Skeletal muscle tissue (tissue), 4 donors: Measurements from ENCODE around the gene ZNF701. TPM values are rescaled to one million over a fixed set of nuclear protein-coding genes. Genes with fewer than 3 reads are reported as not detected.
"Not testable (repeated sequence)": the region's sequence is repeated elsewhere in the genome, so short reads cannot be mapped to it uniquely, and the experiment has no call there.

Experiments
- H3K27ac ChIP-seq: one replicate; pipeline ENCODE4 v1.7.0; 2013; ENCODE audit warnings: mild to moderate bottlenecking, low read depth, low read length, inconsistent platforms
- H3K27me3 ChIP-seq, 3 donors: one replicate each; pipeline ENCODE4 v1.7.0; 2013; ENCODE audit warnings: low read length in 3 of 3; ENCODE audit not compliant: control insufficient read depth in 3 of 3, insufficient read depth in 3 of 3
- H3K36me3 ChIP-seq, 3 donors: one replicate each; pipeline ENCODE4 v1.7.0; 2013; ENCODE audit warnings: low read length in 3 of 3; ENCODE audit not compliant: control insufficient read depth in 3 of 3, insufficient read depth in 3 of 3
- H3K4me1 ChIP-seq, 3 donors: one replicate each; pipeline ENCODE4 v1.7.0; 2013; ENCODE audit warnings: low read length in 3 of 3, mild to moderate bottlenecking in 3 of 3; ENCODE audit not compliant: control insufficient read depth in 3 of 3, insufficient read depth in 3 of 3
- H3K4me3 ChIP-seq, 3 donors: one replicate each; pipeline ENCODE4 v1.7.0; 2013; ENCODE audit warnings: low read length in 3 of 3
- H3K9ac ChIP-seq, 3 donors: one replicate each; pipeline ENCODE4 v1.7.0; 2013; ENCODE audit warnings: low read length in 3 of 3, mild to moderate bottlenecking in 3 of 3, moderate library complexity in 2 of 3, low read depth in 1 of 3
- H3K9me3 ChIP-seq, 3 donors: one replicate each; pipeline ENCODE4 v1.7.0; 2013; ENCODE audit warnings: low read length in 3 of 3; ENCODE audit not compliant: control insufficient read depth in 3 of 3
- total RNA-seq: library from RNA; depleted of rRNA; stranded (reverse); fragments of >200 nt; gene quantifications from one replicate; pipeline ENCODE4 v1.2.3, GENCODE V29; 2014
- donor health status: Osteomylitis.

Gene ZNF701
- total RNA-seq, 1 donor from 2014 or later, result 20.9 TPM

GRCh38 chr19:52599241-52599640 is 29.2 kb downstream of the ZNF701 start:
- Histone ChIP-seq H3K4me3 (no peak overlapping the region), H3K27me3 (no peaks in the 10 kb centered on the region), H3K4me1 (peaks cover 7 to 14% (median 13%) of the 10 kb centered on the region in 3 donors), H3K27ac (no peak overlapping the region), H3K9ac (no peak overlapping the region), H3K9me3 (no peaks in the 10 kb centered on the region), H3K36me3 (peaks cover 6 to 14% (median 11%) of the 10 kb centered on the region in 3 donors)

- Histone ChIP-seq H3K27ac (peak overlapping the region; percentile 12), H3K4me1 (peaks cover 7 to 14% (median 13%) of the 10 kb centered on the region in 3 donors), H3K27me3 (no peaks in the 10 kb centered on the region), H3K36me3 (peaks cover 6 to 12% (median 11%) of the 10 kb centered on the region in 3 donors), H3K9ac (peak overlapping the region; percentile 56 to 72 (median 57)), H3K9me3 (no peaks in the 10 kb centered on the region), H3K4me3 (peak overlapping the region; percentile 62 to 81 (median 79))
Observed at GRCh38 chr19:52600639-52601024, 30.5 kb downstream of the ZNF701 start.

GRCh38 chr19:52601025-52601973 is 31.2 kb downstream of the ZNF701 start:
- peaks cover 7 to 14% (median 13%) of the 10 kb centered on the region in 3 donors for H3K4me1 ChIP-seq
- no peaks in the 10 kb centered on the region for H3K9me3 ChIP-seq
- peak overlapping the region; percentile 62 to 81 (median 79) for H3K4me3 ChIP-seq
- H3K9ac ChIP-seq, result peak overlapping the region; percentile 56 to 76 (median 65)
- H3K27me3 ChIP-seq, result no peaks in the 10 kb centered on the region
- H3K36me3 ChIP-seq, result peaks cover 0 to 7% (median 4%) of the 10 kb centered on the region in 3 donors
- peak overlapping the region; percentile 25 for H3K27ac ChIP-seq

- Histone ChIP-seq H3K27ac (peak overlapping the region; percentile 25), H3K9ac (peak overlapping the region in 1 of 3 donors; percentile 76), H3K4me3 (peak overlapping the region; percentile 62 to 79 (median 73)), H3K4me1 (peaks cover 7 to 14% (median 13%) of the 10 kb centered on the region in 3 donors)
- H3K36me3 ChIP-seq, H3K9me3 ChIP-seq, H3K27me3 ChIP-seq: not testable (repeated sequence)
Observed at GRCh38 chr19:52601974-52602366, 31.9 kb downstream of the ZNF701 start.

- H3K27ac ChIP-seq, result no peak overlapping the region
- H3K36me3 ChIP-seq, result no peaks in the 10 kb centered on the region
- peaks cover 7 to 14% (median 13%) of the 10 kb centered on the region in 3 donors for H3K4me1 ChIP-seq
- H3K9ac ChIP-seq, result no peak overlapping the region
- no peak overlapping the region for H3K4me3 ChIP-seq
- no peaks in the 10 kb centered on the region for H3K9me3 ChIP-seq
- H3K27me3 ChIP-seq, result no peaks in the 10 kb centered on the region
Observed at GRCh38 chr19:52602941-52603340, 32.9 kb downstream of the ZNF701 start.

GRCh38 chr19:52603558-52604207 is 33.6 kb downstream of the ZNF701 start:
- Histone ChIP-seq H3K27me3 (no peaks in the 10 kb centered on the region), H3K27ac (no peak overlapping the region), H3K9ac (no peak overlapping the region), H3K36me3 (no peaks in the 10 kb centered on the region), H3K9me3 (no peaks in the 10 kb centered on the region), H3K4me3 (no peak overlapping the region), H3K4me1 (peaks cover 7 to 14% (median 13%) of the 10 kb centered on the region in 3 donors)

- no peak overlapping the region for H3K9ac ChIP-seq
- peaks cover 6 to 32% (median 26%) of the 10 kb centered on the region in 3 donors for H3K36me3 ChIP-seq
- H3K4me1 ChIP-seq, result no peaks in the 10 kb centered on the region
- H3K27ac ChIP-seq, result no peak overlapping the region
- H3K27me3 ChIP-seq, result no peaks in the 10 kb centered on the region
- H3K4me3 ChIP-seq, result no peak overlapping the region
- peaks cover 3 to 8% (median 6%) of the 10 kb centered on the region in 3 donors for H3K9me3 ChIP-seq
Observed at GRCh38 chr19:52613299-52613906, 43.3 kb downstream of the ZNF701 start.

GRCh38 chr19:52621376-52621775 is 51.3 kb downstream of the ZNF701 start:
- H3K9ac ChIP-seq, result no peak overlapping the region
- H3K36me3 ChIP-seq, result peaks cover 6 to 22% (median 10%) of the 10 kb centered on the region in 3 donors
- H3K4me1 ChIP-seq, result no peaks in the 10 kb centered on the region
- H3K27me3 ChIP-seq, result no peaks in the 10 kb centered on the region
- no peak overlapping the region for H3K27ac ChIP-seq
- H3K9me3 ChIP-seq, result peaks cover 0 to 3% (median 0%) of the 10 kb centered on the region in 3 donors
- no peak overlapping the region for H3K4me3 ChIP-seq

- H3K9me3 ChIP-seq, result no peaks in the 10 kb centered on the region
- H3K27me3 ChIP-seq, result no peaks in the 10 kb centered on the region
- no peak overlapping the region for H3K4me3 ChIP-seq
- no peaks in the 10 kb centered on the region for H3K4me1 ChIP-seq
- H3K9ac ChIP-seq, result no peak overlapping the region
- H3K27ac ChIP-seq, result no peak overlapping the region
- H3K36me3 ChIP-seq, result peaks cover 0 to 19% (median 10%) of the 10 kb centered on the region in 3 donors
Observed at GRCh38 chr19:52622261-52622660, 52.2 kb downstream of the ZNF701 start.
